Left colon (tissue), 2 donors: ENCODE results near the gene KRT3. TPM values are rescaled to one million over a fixed set of nuclear protein-coding genes. Genes with fewer than 3 reads are reported as not detected.

Experiments used
- ATAC-seq: fragments of 200-7000 bp; cut with Tn5 transposase; one replicate; pipeline ENCODE4 v1.9.1; 2020; ENCODE audit warnings: mild to moderate bottlenecking, moderate library complexity
- DNase-seq, 2 donors: peaks; one replicate each; pipeline ENCODE4 v3.0.0-alpha.2; 2020
- intact Hi-C, 2 donors: fragments of 100-400 bp; cut with DNase I in 1 of 2; cut with micrococcal nuclease in 1 of 2; formaldehyde crosslinking; loops; one replicate each; pipeline versions ENCODE4 v1.11.2 to v1.14.0; 2022; cut with DNase I, micrococcal nuclease
- total RNA-seq, 2 donors: library from RNA; stranded (reverse); fragmentation: NEBNext Ultra II Directional; extraction: Animal tissue kit (Norgen Biotek cat#: 25700); gene quantifications; one replicate each; pipeline ENCODE4 v1.2.1, GENCODE V29; 2021
- donor health status: DM: no; HTN: no; CAD: no.
- donor health status: DM: yes; HTN: yes; CAD: no.

KRT3 gene
- total RNA-seq, 2 donors from 2014 or later, result not detected

GRCh38 chr12:52817003-52817698 is 21.2 kb upstream of the KRT3 start:
- ATAC-seq (no peak), DNase-seq (no peak)
- intact Hi-C loops, result no loop called here

- ATAC-seq (no peak), DNase-seq (no peak)
- intact Hi-C loops, result no loop called here
Observed at GRCh38 chr12:52815676-52816588, 20.0 kb upstream of the KRT3 start.

- no peak for DNase-seq
- ATAC-seq, result no peak
- intact Hi-C loops, result no loop called here
Observed at GRCh38 chr12:52815161-52815560, 19.2 kb upstream of the KRT3 start.

GRCh38 chr12:52814710-52815155 is 18.8 kb upstream of the KRT3 start:
- intact Hi-C loops, result no loop called here
- ATAC-seq, result no peak
- no peak for DNase-seq

GRCh38 chr12:52813885-52814709 is 18.2 kb upstream of the KRT3 start, which contains the start of gene KRT4:
Gene KRT4, minus strand, starts transcription at chr12:52814116. Its CDS starts 58 bp downstream, at chr12:52814058.
- ATAC-seq (no peak), DNase-seq (no peak)
- intact Hi-C loops, result no loop called here

- no peak for ATAC-seq
- intact Hi-C loops, result no loop called here
- DNase-seq, result no peak
Observed at GRCh38 chr12:52813203-52813819, 17.4 kb upstream of the KRT3 start.

- no peak for DNase-seq
- no peak for ATAC-seq
- intact Hi-C loops, result no loop called here
Observed at GRCh38 chr12:52812749-52813148, 16.8 kb upstream of the KRT3 start.

GRCh38 chr12:52812073-52812400 is 16.1 kb upstream of the KRT3 start:
- intact Hi-C loops, result no loop called here
- no peak for ATAC-seq
- DNase-seq, result no peak

GRCh38 chr12:52811191-52812072 is 15.5 kb upstream of the KRT3 start:
- ATAC-seq (no peak), DNase-seq (no peak)
- intact Hi-C loops, result no loop called here

GRCh38 chr12:52810554-52810953 is 14.6 kb upstream of the KRT3 start:
- ATAC-seq (no peak), DNase-seq (no peak)
- intact Hi-C loops, result no loop called here

- no peak for ATAC-seq
- intact Hi-C loops, result no loop called here
- DNase-seq, result no peak
Observed at GRCh38 chr12:52809166-52809565, 13.2 kb upstream of the KRT3 start.

GRCh38 chr12:52808573-52809160 is 12.8 kb upstream of the KRT3 start:
- intact Hi-C loops, result no loop called here
- ATAC-seq (no peak), DNase-seq (no peak)

- ATAC-seq (no peak), DNase-seq (no peak)
- intact Hi-C loops, result no loop called here
Observed at GRCh38 chr12:52807544-52808470, 11.9 kb upstream of the KRT3 start.

GRCh38 chr12:52806821-52807543 is 11.1 kb upstream of the KRT3 start:
- DNase-seq, result no peak
- ATAC-seq, result no peak
- intact Hi-C loops, result no loop called here

GRCh38 chr12:52806169-52806811 is 10.4 kb upstream of the KRT3 start:
- intact Hi-C loops, result no loop called here
- no peak for ATAC-seq

GRCh38 chr12:52805739-52806138 is 9.8 kb upstream of the KRT3 start:
- DNase-seq (no peak), ATAC-seq (no peak)
- intact Hi-C loops, result no loop called here

More at GRCh38 chr12:52806169-52806811, 10.4 kb upstream of the KRT3 start:
- no peak for DNase-seq
